H9 (cell line): ENCODE results near the gene TBC1D8. TPM values are rescaled to one million over a fixed set of nuclear protein-coding genes. Genes with fewer than 3 reads are reported as not detected.

ENCODE experiments used
- DNase-seq: peaks from one replicate; pipeline ENCODE4 v3.0.0-alpha.2; 2017
- H2AFZ ChIP-seq: one replicate; pipeline ENCODE4 v1.6.1; 2013; ENCODE audit warnings: mild to moderate bottlenecking, low read length, control low read depth, moderate library complexity
- H2AK5ac ChIP-seq: 2 replicates; pipeline ENCODE4 v1.6.1; 2013; ENCODE audit warnings: low read length, control low read depth, mixed read lengths; ENCODE audit not compliant: insufficient read length
- H2BK120ac ChIP-seq: one replicate; pipeline ENCODE4 v1.6.1; 2013; ENCODE audit warnings: low read depth, mild to moderate bottlenecking, low read length, control low read depth, inconsistent platforms; ENCODE audit not compliant: poor library complexity, severe bottlenecking
- H2BK12ac ChIP-seq: 2 replicates; pipeline ENCODE4 v1.6.1; 2013; ENCODE audit warnings: low read length, control low read depth, mixed read lengths, low read depth; ENCODE audit not compliant: insufficient read length
- H2BK15ac ChIP-seq: 2 replicates; pipeline ENCODE4 v1.6.1; 2013; ENCODE audit warnings: low read depth, low read length, control low read depth
- H2BK20ac ChIP-seq: one replicate; pipeline ENCODE4 v1.6.1; 2013; ENCODE audit warnings: low read depth, mild to moderate bottlenecking, low read length, control low read depth, inconsistent platforms; ENCODE audit not compliant: poor library complexity, severe bottlenecking
- H2BK5ac ChIP-seq: 2 replicates; pipeline ENCODE4 v1.6.1; 2013; ENCODE audit warnings: low read length, control low read depth, mixed read lengths; ENCODE audit not compliant: insufficient read length
- H3K14ac ChIP-seq: 2 replicates; pipeline ENCODE4 v1.6.1; 2013; ENCODE audit warnings: low read length, control low read depth; ENCODE audit not compliant: insufficient read depth
- H3K18ac ChIP-seq: 2 replicates; pipeline ENCODE4 v1.6.1; 2013; ENCODE audit warnings: low read depth, mild to moderate bottlenecking, mixed read lengths, low read length, control low read depth; ENCODE audit not compliant: insufficient read length
- H3K23ac ChIP-seq: 2 replicates; pipeline ENCODE4 v1.6.1; 2013; ENCODE audit warnings: low read length, control low read depth, mixed read lengths, low read depth; ENCODE audit not compliant: insufficient read length
- H3K23me2 ChIP-seq: 2 replicates; pipeline ENCODE4 v1.6.1; 2013; ENCODE audit warnings: low read depth, mild to moderate bottlenecking, mixed read lengths, low read length, control low read depth; ENCODE audit not compliant: insufficient read length, poor library complexity, severe bottlenecking
- H3K27ac ChIP-seq: 2 replicates; pipeline ENCODE4 v1.5.1; 2013; ENCODE audit warnings: low read length, control low read depth, mixed read lengths, low read depth; ENCODE audit not compliant: insufficient read length
- H3K27me3 ChIP-seq: 2 replicates; pipeline ENCODE4 v1.6.1; 2013; ENCODE audit warnings: low read length, control low read depth, inconsistent platforms; ENCODE audit not compliant: insufficient read depth
- H3K4ac ChIP-seq: 2 replicates; pipeline ENCODE4 v1.6.1; 2013; ENCODE audit warnings: low read depth, mild to moderate bottlenecking, control low read depth, inconsistent platforms, low read length, moderate library complexity
- H3K4me1 ChIP-seq: 2 replicates; pipeline ENCODE4 v1.6.1; 2013; ENCODE audit warnings: low read length, control low read depth, inconsistent platforms; ENCODE audit not compliant: insufficient read depth
- H3K4me2 ChIP-seq: 2 replicates; pipeline ENCODE4 v1.6.1; 2013; ENCODE audit warnings: low read length, control low read depth, mixed read lengths; ENCODE audit not compliant: insufficient read length, insufficient read depth
- H3K56ac ChIP-seq: 2 replicates; pipeline ENCODE4 v1.6.1; 2013; ENCODE audit warnings: low read depth, mild to moderate bottlenecking, mixed read lengths, low read length, control low read depth; ENCODE audit not compliant: insufficient read length
- H3K79me1 ChIP-seq: 2 replicates; pipeline ENCODE4 v1.6.1; 2013; ENCODE audit warnings: low read depth, mild to moderate bottlenecking, moderate library complexity, low read length, control low read depth, inconsistent platforms; ENCODE audit not compliant: insufficient read depth, poor library complexity, severe bottlenecking
- H3K79me2 ChIP-seq: 2 replicates; pipeline ENCODE4 v1.6.1; 2013; ENCODE audit warnings: low read length, control low read depth, inconsistent platforms; ENCODE audit not compliant: insufficient read depth
- H3K9ac ChIP-seq: 2 replicates; pipeline ENCODE4 v1.6.1; 2013; ENCODE audit warnings: low read length, control low read depth, mixed read lengths; ENCODE audit not compliant: insufficient read length; ENCODE audit errors: extremely low read depth
- H3K9me3 ChIP-seq: one replicate; pipeline ENCODE4 v1.6.1; 2013; ENCODE audit warnings: low read depth, low read length, inconsistent platforms; ENCODE audit not compliant: control insufficient read depth
- H3T11ph ChIP-seq: one replicate; pipeline ENCODE4 v1.6.1; 2013; ENCODE audit warnings: mild to moderate bottlenecking, low read length, control low read depth, inconsistent platforms
- H4K20me1 ChIP-seq: one replicate; pipeline ENCODE4 v1.6.1; 2013; ENCODE audit not compliant: control insufficient read depth, insufficient read length, insufficient read depth
- H4K5ac ChIP-seq: 2 replicates; pipeline ENCODE4 v1.6.1; 2013; ENCODE audit warnings: low read depth, mild to moderate bottlenecking, mixed read lengths, low read length, control low read depth; ENCODE audit not compliant: insufficient read length
- H4K8ac ChIP-seq: replicated peaks from 2 replicates; pipeline ENCODE4 v1.6.1; 2013; ENCODE audit warnings: low read length, control low read depth, mixed read lengths, low read depth; ENCODE audit not compliant: insufficient read length
- H4K91ac ChIP-seq: 2 replicates; pipeline ENCODE4 v1.6.1; 2013; ENCODE audit warnings: low read depth, mild to moderate bottlenecking, moderate library complexity, mixed read lengths, low read length, control low read depth; ENCODE audit not compliant: insufficient read length
- H3K27ac Mint-ChIP-seq, 3 experiments: 2 replicates in 2 of 3; 3 replicates in 1 of 3; pipeline ENCODE4 v1.8.0; 2020 to 2021; ENCODE audit warnings: mixed read lengths in 3 of 3, mild to moderate bottlenecking in 1 of 3, moderate library complexity in 1 of 3
- H3K27me3 Mint-ChIP-seq: 2 replicates; pipeline ENCODE4 v1.8.0; 2021; ENCODE audit warnings: low read depth, mild to moderate bottlenecking, moderate library complexity, mixed read lengths
- H3K36me3 Mint-ChIP-seq, 3 experiments: 2 replicates in 2 of 3; 3 replicates in 1 of 3; pipeline ENCODE4 v1.8.0; 2020 to 2021; ENCODE audit warnings: low read depth in 3 of 3, mixed read lengths in 3 of 3; ENCODE audit not compliant: insufficient read depth in 1 of 3
- H3K4me1 Mint-ChIP-seq, 2 experiments: 2 replicates each; pipeline ENCODE4 v1.8.0; 2020; ENCODE audit warnings: mixed read lengths in 2 of 2
- H3K4me3 Mint-ChIP-seq, 2 experiments: 2 replicates in 1 of 2; 3 replicates in 1 of 2; pipeline ENCODE4 v1.8.0; 2020 to 2021; ENCODE audit warnings: mild to moderate bottlenecking in 2 of 2, mixed read lengths in 2 of 2, moderate library complexity in 1 of 2
- H3K9me3 Mint-ChIP-seq, 2 experiments: 2 replicates in 1 of 2; 3 replicates in 1 of 2; pipeline ENCODE4 v1.8.0; 2020; ENCODE audit warnings: mild to moderate bottlenecking in 2 of 2, mixed read lengths in 2 of 2, moderate library complexity in 1 of 2
- WGBS: extraction: QIAGEN DNeasy Blood & Tissue Kit; methylation state at CpG from one replicate; pipeline ENCODE4 v1.1.7; 2013; ENCODE audit warnings: missing lambda C conversion rate, low lambda C conversion rate, mixed read lengths; ENCODE audit not compliant: insufficient read length; ENCODE audit errors: extremely low coverage; 5-methylcytosine and 5-hydroxymethylcytosine counted together
- total RNA-seq: library from RNA; stranded (reverse); gene quantifications from 2 replicates; pipeline ENCODE4 v1.2.1, GENCODE V29; 2021
- TF ChIP-seq, protein P1 (sequence below): fragments of 200-600 bp; sonication (generic); conservative IDR thresholded peaks from 3 replicates; pipeline ENCODE4 v1.8.0; 2021; ENCODE audit warnings: antibody characterized with exemption, mild to moderate bottlenecking

The TBC1D8 gene
- total RNA-seq, 1 experiment from 2014 or later, result 16.6 TPM

GRCh38 chr2:100957996-100958653, 193.1 kb downstream of the TBC1D8 start:
- H2AK5ac ChIP-seq, result no peak overlapping the region
- H3T11ph ChIP-seq, result no peak overlapping the region
- no peak overlapping the region for H4K8ac ChIP-seq
- no peak overlapping the region for H3K18ac ChIP-seq
- no peak overlapping the region for H2AFZ ChIP-seq
- no peaks in the 10 kb centered on the region for H3K9me3 Mint-ChIP-seq
- no peak overlapping the region for H3K23ac ChIP-seq
- H3K4me1 ChIP-seq, result no peaks in the 10 kb centered on the region
- H2BK15ac ChIP-seq, result no peak overlapping the region
- H3K4me2 ChIP-seq, result no peak overlapping the region
- no peaks in the 10 kb centered on the region for H3K36me3 Mint-ChIP-seq
- DNase-seq, result no peak
- H2BK12ac ChIP-seq, result no peak overlapping the region
- no peaks in the 10 kb centered on the region; the same call in none of the 2 replicates for H3K27me3 Mint-ChIP-seq
- no peak overlapping the region for H3K27ac ChIP-seq
- no peaks in the 10 kb centered on the region for H3K9me3 ChIP-seq
- no peak overlapping the region for H4K91ac ChIP-seq
- H3K14ac ChIP-seq, result no peak overlapping the region
- H3K27me3 ChIP-seq, result no peaks in the 10 kb centered on the region
- no peak overlapping the region for H2BK20ac ChIP-seq
- H3K4me3 Mint-ChIP-seq, result no peak overlapping the region
- no CpG with 5 or more reads among the region's 16 CpGs for WGBS
- H3K23me2 ChIP-seq, result no peaks in the 10 kb centered on the region
- H3K4me1 Mint-ChIP-seq, result peaks cover 14 to 18% of the 10 kb centered on the region in 2 experiments
- H3K27ac Mint-ChIP-seq, result no peak overlapping the region
- H2BK120ac ChIP-seq, result no peak overlapping the region
- H3K4ac ChIP-seq, result no peak overlapping the region
- H3K79me2 ChIP-seq, result no peaks in the 10 kb centered on the region
- no peak overlapping the region for H3K9ac ChIP-seq
- no peak overlapping the region for H3K56ac ChIP-seq
- no peak overlapping the region for H2BK5ac ChIP-seq
- TF ChIP-seq, protein P1, sequence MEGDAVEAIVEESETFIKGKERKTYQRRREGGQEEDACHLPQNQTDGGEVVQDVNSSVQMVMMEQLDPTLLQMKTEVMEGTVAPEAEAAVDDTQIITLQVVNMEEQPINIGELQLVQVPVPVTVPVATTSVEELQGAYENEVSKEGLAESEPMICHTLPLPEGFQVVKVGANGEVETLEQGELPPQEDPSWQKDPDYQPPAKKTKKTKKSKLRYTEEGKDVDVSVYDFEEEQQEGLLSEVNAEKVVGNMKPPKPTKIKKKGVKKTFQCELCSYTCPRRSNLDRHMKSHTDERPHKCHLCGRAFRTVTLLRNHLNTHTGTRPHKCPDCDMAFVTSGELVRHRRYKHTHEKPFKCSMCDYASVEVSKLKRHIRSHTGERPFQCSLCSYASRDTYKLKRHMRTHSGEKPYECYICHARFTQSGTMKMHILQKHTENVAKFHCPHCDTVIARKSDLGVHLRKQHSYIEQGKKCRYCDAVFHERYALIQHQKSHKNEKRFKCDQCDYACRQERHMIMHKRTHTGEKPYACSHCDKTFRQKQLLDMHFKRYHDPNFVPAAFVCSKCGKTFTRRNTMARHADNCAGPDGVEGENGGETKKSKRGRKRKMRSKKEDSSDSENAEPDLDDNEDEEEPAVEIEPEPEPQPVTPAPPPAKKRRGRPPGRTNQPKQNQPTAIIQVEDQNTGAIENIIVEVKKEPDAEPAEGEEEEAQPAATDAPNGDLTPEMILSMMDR, result no peak
- no peak overlapping the region for H4K5ac ChIP-seq
- no peaks in the 10 kb centered on the region for H4K20me1 ChIP-seq
- H3K79me1 ChIP-seq, result no peaks in the 10 kb centered on the region

Other genes starting within 250 kb of the TBC1D8 start
- gene RPL31, start 149.1 kb downstream of the TBC1D8 start, total RNA-seq, result 1,893 and 1,918 TPM in 2 replicates
- 46.8 and 50.6 TPM in 2 replicates for gene CNOT11, start 101.5 kb upstream of the TBC1D8 start, total RNA-seq
- 17.4 and 18.0 TPM in 2 replicates for gene RNF149, start 157.3 kb upstream of the TBC1D8 start, total RNA-seq
- gene CREG2, start 236.1 kb upstream of the TBC1D8 start, total RNA-seq, result 0.77 and 1.2 TPM in 2 replicates